Neural progenitor cell (in vitro differentiated cells): ENCODE data around the gene C16orf74. TPM values are rescaled to one million over a fixed set of nuclear protein-coding genes. Genes with fewer than 3 reads are reported as not detected.

ENCODE experiments used
- DNase-seq: peaks from one replicate; pipeline ENCODE4 v3.0.0-alpha.2; 2016; ENCODE audit warnings: low spot score
- H2AFZ ChIP-seq: fragments of 200-600 bp; sonication (generic); replicated peaks from 2 replicates; pipeline ENCODE4 v1.6.1; 2016; ENCODE audit warnings: antibody characterized with exemption
- H3F3A ChIP-seq: fragments of 200-600 bp; sonication (generic); 2 replicates; pipeline ENCODE4 v1.6.1; 2016; ENCODE audit warnings: antibody characterized with exemption, low read depth
- H3K27ac ChIP-seq: fragments of 200-600 bp; sonication (generic); 2 replicates; pipeline ENCODE4 v1.5.1; 2016; ENCODE audit warnings: mild to moderate bottlenecking
- H3K27me3 ChIP-seq: fragments of 200-600 bp; sonication (generic); 2 replicates; pipeline ENCODE4 v1.6.1; 2016; ENCODE audit warnings: mild to moderate bottlenecking, moderate library complexity
- H3K36me3 ChIP-seq: fragments of 200-600 bp; sonication (generic); 2 replicates; pipeline ENCODE4 v1.5.1; 2016
- H3K4me1 ChIP-seq: fragments of 200-600 bp; sonication (generic); 2 replicates; pipeline ENCODE4 v1.6.1; 2016; ENCODE audit warnings: mixed run types
- H3K4me2 ChIP-seq: fragments of 200-600 bp; sonication (generic); 2 replicates; pipeline ENCODE4 v1.6.1; 2016
- H3K4me3 ChIP-seq: fragments of 200-600 bp; sonication (generic); 2 replicates; pipeline ENCODE4 v1.5.1; 2016
- H3K79me2 ChIP-seq: fragments of 200-600 bp; sonication (generic); 2 replicates; pipeline ENCODE4 v1.6.1; 2016; ENCODE audit warnings: low read depth
- H3K9ac ChIP-seq: fragments of 200-600 bp; sonication (generic); 2 replicates; pipeline ENCODE4 v1.6.1; 2016
- H3K9me3 ChIP-seq: fragments of 200-600 bp; sonication (generic); 2 replicates; pipeline ENCODE4 v1.5.1; 2016; ENCODE audit warnings: low read depth
- H4K20me1 ChIP-seq: fragments of 200-600 bp; sonication (generic); 2 replicates; pipeline ENCODE4 v1.6.1; 2016; ENCODE audit warnings: low read depth
- H3K27ac Mint-ChIP-seq: 3 replicates; pipeline ENCODE4 v1.8.0; 2021; ENCODE audit warnings: mixed read lengths
- H3K27me3 Mint-ChIP-seq: 2 replicates; pipeline ENCODE4 v1.8.0; 2022; ENCODE audit warnings: low read depth, mild to moderate bottlenecking, inconsistent platforms, moderate library complexity, mixed read lengths; ENCODE audit not compliant: insufficient read depth
- H3K36me3 Mint-ChIP-seq: 3 replicates; pipeline ENCODE4 v1.8.0; 2021; ENCODE audit warnings: mixed read lengths
- H3K4me1 Mint-ChIP-seq: 3 replicates; pipeline ENCODE4 v1.8.0; 2021; ENCODE audit warnings: mixed read lengths
- H3K4me3 Mint-ChIP-seq: 3 replicates; pipeline ENCODE4 v1.8.0; 2021; ENCODE audit warnings: mild to moderate bottlenecking, moderate library complexity, mixed read lengths
- H3K9me3 Mint-ChIP-seq: 3 replicates; pipeline ENCODE4 v1.8.0; 2020; ENCODE audit warnings: mixed read lengths
- EZH2 ChIP-seq: fragments of 200-600 bp; sonication (generic); IDR thresholded peaks from 2 replicates; pipeline ENCODE4 v1.6.1; 2017; ENCODE audit warnings: antibody characterized with exemption, mild to moderate bottlenecking, moderate library complexity
- EZH2phosphoT487 ChIP-seq: fragments of 200-600 bp; sonication (generic); IDR thresholded peaks from 2 replicates; pipeline ENCODE4 v1.6.1; 2017; ENCODE audit warnings: antibody characterized with exemption
- total RNA-seq: library from RNA; depleted of rRNA; stranded (reverse); fragments of >200 nt; gene quantifications from 2 replicates; pipeline ENCODE4 v1.2.3, GENCODE V29; 2015; ENCODE audit warnings: low replicate concordance
- TF ChIP-seq, protein P1 (sequence below): fragments of 200-600 bp; sonication (generic); IDR thresholded peaks from 2 replicates; pipeline ENCODE4 v1.5.1; 2017; ENCODE audit warnings: antibody characterized with exemption, mild to moderate bottlenecking

C16orf74 gene
- total RNA-seq, 1 donor from 2014 or later = not detected

DNA sequence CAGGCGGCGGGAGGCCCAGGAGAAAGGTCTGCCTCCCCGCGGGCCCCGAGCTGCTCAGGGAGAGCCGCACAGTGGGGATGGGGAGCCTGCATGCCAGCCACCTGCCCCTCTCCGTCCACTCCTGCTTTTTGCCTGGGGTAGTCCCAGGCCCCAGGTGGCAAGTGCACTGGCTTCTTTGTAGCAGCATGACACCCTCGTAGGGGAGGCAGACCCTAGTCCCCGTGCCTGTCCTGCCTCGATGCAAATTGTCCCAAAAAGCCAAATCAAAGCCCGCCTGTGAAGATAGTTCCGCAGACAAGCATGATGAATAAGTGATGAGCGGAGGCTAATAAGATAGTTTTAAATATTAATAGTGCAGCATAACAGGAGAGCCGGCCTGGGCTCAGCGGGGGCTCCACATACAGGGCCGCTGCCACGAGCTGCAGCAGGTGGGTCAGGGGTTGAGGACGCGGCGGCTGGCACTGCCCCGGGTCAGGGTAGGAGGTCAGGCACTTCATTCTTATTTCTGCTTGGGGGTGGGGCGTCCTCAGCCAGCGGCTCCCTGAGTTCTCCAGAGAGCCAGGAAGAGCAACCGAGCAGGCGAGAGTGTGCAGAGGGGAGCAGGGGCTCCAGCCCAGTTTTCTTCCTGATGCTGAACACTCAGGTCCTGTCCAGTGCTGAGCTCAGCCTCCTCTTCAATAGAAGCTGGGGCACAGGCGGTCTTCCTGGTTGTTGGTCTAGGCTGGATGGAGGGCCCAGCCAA, 89.0 kb downstream of the C16orf74 start:
- Mint-ChIP-seq H3K27ac (peak overlapping the region; percentile 86), H3K27me3 (peaks cover 13% of the 10 kb centered on the region), H3K4me3 (peak overlapping the region; percentile 71), H3K36me3 (peaks cover 43% of the 10 kb centered on the region), H3K4me1 (peaks cover 28% of the 10 kb centered on the region), H3K9me3 (no peaks in the 10 kb centered on the region)
- H3K27ac ChIP-seq = peak overlapping the region; percentile 90
- H3K36me3 ChIP-seq = no peaks in the 10 kb centered on the region
- peaks cover 14% of the 10 kb centered on the region for H4K20me1 ChIP-seq
- TF ChIP-seq, protein P1, sequence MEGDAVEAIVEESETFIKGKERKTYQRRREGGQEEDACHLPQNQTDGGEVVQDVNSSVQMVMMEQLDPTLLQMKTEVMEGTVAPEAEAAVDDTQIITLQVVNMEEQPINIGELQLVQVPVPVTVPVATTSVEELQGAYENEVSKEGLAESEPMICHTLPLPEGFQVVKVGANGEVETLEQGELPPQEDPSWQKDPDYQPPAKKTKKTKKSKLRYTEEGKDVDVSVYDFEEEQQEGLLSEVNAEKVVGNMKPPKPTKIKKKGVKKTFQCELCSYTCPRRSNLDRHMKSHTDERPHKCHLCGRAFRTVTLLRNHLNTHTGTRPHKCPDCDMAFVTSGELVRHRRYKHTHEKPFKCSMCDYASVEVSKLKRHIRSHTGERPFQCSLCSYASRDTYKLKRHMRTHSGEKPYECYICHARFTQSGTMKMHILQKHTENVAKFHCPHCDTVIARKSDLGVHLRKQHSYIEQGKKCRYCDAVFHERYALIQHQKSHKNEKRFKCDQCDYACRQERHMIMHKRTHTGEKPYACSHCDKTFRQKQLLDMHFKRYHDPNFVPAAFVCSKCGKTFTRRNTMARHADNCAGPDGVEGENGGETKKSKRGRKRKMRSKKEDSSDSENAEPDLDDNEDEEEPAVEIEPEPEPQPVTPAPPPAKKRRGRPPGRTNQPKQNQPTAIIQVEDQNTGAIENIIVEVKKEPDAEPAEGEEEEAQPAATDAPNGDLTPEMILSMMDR = no peak
- TF ChIP-seq EZH2phosphoT487 = no peak
- TF ChIP-seq EZH2 = no peak
- H2AFZ ChIP-seq = no peak overlapping the region
- peak overlapping the region; percentile 75 for H3K4me2 ChIP-seq
- H3K4me3 ChIP-seq = peak overlapping the region; percentile 15
- no peaks in the 10 kb centered on the region for H3K9me3 ChIP-seq
- H3K9ac ChIP-seq = no peak overlapping the region
- H3K4me1 ChIP-seq = peaks cover 27% of the 10 kb centered on the region
- no peaks in the 10 kb centered on the region for H3K79me2 ChIP-seq
- peaks cover 33% of the 10 kb centered on the region for H3F3A ChIP-seq
- no peaks in the 10 kb centered on the region for H3K27me3 ChIP-seq
- DNase-seq = no peak

DNA sequence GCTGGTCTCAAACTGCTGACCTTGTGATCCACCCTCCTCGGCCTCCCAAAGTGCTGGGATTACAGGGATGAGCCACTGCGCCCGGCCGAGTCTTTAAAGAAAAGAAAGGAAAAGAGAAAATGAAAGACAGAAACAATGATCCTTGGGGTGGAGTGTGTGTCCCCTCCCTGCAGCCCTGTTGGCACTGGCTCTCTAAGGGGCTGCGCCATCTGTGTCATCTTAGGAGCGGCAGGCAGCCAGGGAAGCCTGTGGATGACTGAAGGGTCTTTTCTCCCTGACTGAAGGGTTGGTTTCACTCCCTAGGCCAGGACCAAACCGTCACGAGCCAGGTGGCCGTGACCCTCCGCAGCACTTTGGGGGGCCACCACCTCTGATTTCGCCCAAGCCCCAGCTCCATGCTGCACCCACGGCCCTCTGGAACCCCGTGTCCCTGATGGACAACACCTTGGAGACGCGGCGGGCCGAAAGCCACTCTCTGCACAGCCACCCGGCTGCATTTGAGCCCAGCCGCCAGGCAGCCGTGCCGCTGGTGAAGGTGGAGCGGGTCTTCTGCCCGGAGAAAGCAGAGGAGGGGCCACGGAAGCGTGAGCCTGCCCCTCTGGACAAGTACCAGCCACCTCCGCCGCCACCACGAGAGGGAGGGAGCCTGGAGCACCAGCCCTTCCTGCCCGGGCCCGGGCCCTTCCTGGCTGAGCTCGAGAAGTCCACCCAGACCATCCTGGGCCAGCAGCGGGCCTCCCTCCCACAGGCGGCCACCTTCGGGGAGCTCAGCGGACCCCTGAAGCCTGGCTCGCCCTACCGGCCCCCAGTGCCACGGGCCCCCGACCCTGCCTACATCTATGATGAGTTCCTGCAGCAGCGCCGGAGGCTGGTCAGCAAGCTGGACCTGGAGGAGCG, 89.8 kb downstream of the C16orf74 start:
- H3K27ac Mint-ChIP-seq = no peak overlapping the region
- Histone ChIP-seq H3K79me2 (no peaks in the 10 kb centered on the region), H3F3A (peaks cover 33% of the 10 kb centered on the region), H3K9ac (no peak overlapping the region), H3K4me2 (peak overlapping the region; percentile 75), H3K9me3 (no peaks in the 10 kb centered on the region), H3K27me3 (no peaks in the 10 kb centered on the region), H4K20me1 (peaks cover 14% of the 10 kb centered on the region), H3K4me1 (peaks cover 27% of the 10 kb centered on the region), H3K36me3 (no peaks in the 10 kb centered on the region), H2AFZ (no peak overlapping the region), H3K27ac (peak overlapping the region; percentile 90), H3K4me3 (no peak overlapping the region)
- no peak for DNase-seq
- H3K27me3 Mint-ChIP-seq = peaks cover 13% of the 10 kb centered on the region
- peaks cover 29% of the 10 kb centered on the region for H3K4me1 Mint-ChIP-seq
- H3K36me3 Mint-ChIP-seq = peaks cover 41% of the 10 kb centered on the region
- no peaks in the 10 kb centered on the region for H3K9me3 Mint-ChIP-seq
- H3K4me3 Mint-ChIP-seq = no peak overlapping the region
- TF ChIP-seq EZH2 = no peak
- TF ChIP-seq, protein P1 = no peak
- no peak for TF ChIP-seq EZH2phosphoT487

DNA sequence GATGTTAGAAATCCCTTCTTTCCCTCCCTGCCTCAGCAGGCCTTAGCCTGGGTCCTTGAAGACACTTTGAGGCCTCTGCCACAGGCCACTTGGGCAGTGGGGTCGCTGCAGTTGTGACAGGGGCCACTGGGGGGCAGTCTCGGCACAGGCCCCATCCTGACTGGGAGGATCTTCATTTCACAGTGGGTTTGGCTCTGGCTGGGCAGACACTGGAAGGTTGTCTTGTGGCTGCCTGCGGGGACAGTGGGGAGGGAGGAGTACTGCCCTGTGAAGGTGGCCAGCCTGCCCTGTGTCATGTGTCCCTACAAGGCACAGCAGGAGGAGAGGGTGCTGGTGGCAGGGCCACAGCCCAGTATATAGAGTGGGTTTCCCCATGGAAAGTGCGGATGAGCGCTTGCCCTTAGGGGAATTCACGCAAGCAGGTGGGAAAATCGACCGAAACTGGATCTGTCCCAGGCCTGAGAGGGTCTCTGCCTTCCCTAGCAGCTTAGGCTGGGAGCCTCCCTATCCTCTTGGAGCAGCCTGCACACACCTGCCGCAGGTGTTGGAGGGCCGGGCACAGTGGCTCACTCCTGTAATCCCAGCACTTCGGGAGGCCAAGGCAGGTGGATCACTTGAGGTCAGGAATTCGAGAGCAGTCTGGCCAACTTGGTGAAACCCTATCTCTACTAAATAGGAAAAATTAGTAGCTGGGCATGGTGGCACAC, 90.9 kb downstream of the C16orf74 start:
- Mint-ChIP-seq H3K27me3 (peaks cover 12% of the 10 kb centered on the region), H3K9me3 (no peaks in the 10 kb centered on the region), H3K4me1 (peaks cover 31% of the 10 kb centered on the region), H3K36me3 (peaks cover 33% of the 10 kb centered on the region), H3K27ac (peak overlapping the region; percentile 14), H3K4me3 (peak overlapping the region; percentile 46)
- no peak for TF ChIP-seq EZH2
- TF ChIP-seq, protein P1 = peak; percentile 99
- no peak overlapping the region for H3K4me3 ChIP-seq
- H3K4me1 ChIP-seq = peaks cover 27% of the 10 kb centered on the region
- peak; percentile 81 for DNase-seq
- no peaks in the 10 kb centered on the region for H3K9me3 ChIP-seq
- no peaks in the 10 kb centered on the region for H3K79me2 ChIP-seq
- no peak overlapping the region for H2AFZ ChIP-seq
- H4K20me1 ChIP-seq = peaks cover 14% of the 10 kb centered on the region
- peaks cover 33% of the 10 kb centered on the region for H3F3A ChIP-seq
- H3K27ac ChIP-seq = peak overlapping the region; percentile 59
- no peaks in the 10 kb centered on the region for H3K27me3 ChIP-seq
- H3K4me2 ChIP-seq = no peak overlapping the region
- no peaks in the 10 kb centered on the region for H3K36me3 ChIP-seq
- no peak overlapping the region for H3K9ac ChIP-seq
